ENCODE data around the gene BHLHE40.

Gene BHLHE40

DNA sequence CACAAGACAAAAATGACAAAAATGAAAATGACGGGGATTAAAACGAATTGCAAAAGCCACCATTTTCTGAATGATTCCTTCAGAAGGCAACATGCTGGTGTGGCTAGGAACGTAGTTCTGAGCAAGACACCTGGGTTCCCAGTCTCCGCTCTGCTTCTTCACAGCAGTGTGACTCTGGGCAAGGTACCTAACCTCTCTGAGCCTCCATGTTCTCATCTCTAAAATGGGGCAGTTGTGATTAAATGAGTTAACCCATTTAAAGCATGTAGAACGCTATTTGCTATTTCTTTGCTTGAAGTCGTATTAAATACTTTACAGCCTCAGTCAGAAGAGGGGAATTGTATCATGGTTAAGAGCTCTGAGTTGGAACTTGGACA is 23.6 kb downstream of the BHLHE40 start:
- no peak for DNase-seq

DNA sequence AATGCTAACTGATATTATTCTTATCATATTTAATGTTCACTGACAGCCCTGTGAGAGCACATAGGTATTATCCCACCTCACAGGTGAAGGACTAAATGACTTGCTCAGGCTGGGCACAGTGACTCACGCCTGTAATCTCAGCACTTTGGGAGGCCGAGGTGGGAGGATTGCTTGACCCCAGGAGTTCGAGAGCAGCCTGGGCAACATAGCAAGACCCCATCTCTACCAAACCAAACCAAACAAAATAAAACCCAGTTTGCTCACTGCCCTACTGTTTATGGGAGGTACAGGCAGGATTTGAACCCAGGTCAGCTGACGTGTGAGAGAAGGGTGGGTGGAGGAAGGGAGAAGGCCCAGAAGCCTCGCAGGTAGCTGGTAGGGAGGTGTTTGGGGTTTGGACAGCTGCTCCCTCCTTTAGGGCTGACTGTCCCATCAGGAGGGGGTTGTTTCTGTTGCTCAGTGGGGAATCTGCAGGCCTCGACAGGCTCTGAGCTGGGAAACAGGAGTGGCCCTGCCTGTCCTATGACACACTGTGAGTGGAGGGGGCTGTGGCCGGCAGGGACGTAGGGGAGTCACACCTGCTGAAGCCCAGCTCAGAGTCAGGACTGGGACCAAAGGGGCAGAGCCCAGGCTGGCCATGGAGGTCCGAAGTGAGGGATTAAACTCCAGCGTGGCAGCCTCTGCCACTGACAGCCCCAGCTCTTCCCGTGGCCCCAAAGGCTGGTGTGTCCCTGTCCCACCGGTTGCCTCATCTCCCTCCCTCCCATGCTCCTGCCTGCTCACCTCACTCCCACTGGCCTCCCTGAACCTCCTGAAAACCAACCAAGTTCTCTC is 25.3 kb downstream of the BHLHE40 start:
- no peak for DNase-seq

DNA sequence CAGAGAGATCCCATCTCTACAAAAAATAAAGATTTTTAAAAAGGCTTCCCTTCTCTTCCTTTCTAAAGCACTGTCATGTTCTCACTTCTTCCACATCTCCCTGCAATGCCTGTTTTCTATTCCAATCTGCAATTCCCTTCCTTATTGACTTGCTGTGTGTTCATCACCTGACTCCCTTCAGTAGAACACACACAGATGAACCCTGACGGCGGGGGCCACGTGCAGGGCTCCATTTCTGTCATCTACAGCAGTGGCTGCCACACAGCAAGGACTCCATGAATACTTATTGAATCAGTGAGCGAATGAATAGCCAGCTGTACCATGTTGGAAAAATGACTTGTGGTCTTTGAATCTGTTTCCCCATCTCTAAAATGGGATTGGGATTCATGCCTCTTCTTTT is 26.1 kb downstream of the BHLHE40 start:
- DNase-seq = no peak

DNA sequence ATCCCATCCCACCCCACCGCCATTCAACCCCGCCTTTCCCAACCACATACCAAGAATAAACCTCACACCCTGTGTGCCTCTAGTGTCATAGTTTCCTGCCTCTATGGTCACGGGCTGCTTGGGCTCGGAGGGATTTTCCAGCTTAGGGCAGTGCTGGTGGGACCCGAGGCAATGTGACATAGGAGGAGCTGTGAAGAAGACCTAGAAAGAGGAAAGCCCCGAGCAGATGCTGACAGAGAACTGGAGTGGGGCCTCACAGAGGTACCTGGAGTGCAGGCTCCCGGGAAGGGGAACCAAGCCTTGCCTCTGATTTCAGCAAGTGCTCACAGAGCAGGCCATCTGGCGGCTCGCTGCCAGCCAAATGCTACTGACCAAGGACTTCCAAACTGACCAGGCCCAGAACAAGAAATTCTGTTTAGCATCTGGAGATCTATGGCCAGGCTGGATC is 27.5 kb downstream of the BHLHE40 start:
- DNase-seq = no peak

DNA sequence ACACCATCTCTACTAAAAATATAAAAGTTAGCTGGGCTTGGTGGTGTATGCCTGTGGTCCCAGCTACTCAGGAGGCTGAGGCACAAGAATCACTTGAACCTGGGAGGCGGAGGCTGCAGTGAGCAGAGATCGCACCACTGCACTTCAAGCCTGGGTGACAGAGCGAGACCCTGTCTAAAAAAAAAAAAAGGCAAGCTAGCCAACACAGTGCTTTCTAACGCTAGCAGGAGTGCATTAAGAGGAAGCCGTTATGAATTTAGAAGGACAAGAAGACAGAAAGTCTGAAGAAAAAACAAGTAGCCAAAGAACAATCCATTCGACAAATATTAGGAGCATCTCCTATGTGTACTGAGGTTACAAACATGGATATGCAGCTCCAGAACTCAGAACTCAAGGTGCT is 28.6 kb downstream of the BHLHE40 start:
- DNase-seq = no peak

DNA sequence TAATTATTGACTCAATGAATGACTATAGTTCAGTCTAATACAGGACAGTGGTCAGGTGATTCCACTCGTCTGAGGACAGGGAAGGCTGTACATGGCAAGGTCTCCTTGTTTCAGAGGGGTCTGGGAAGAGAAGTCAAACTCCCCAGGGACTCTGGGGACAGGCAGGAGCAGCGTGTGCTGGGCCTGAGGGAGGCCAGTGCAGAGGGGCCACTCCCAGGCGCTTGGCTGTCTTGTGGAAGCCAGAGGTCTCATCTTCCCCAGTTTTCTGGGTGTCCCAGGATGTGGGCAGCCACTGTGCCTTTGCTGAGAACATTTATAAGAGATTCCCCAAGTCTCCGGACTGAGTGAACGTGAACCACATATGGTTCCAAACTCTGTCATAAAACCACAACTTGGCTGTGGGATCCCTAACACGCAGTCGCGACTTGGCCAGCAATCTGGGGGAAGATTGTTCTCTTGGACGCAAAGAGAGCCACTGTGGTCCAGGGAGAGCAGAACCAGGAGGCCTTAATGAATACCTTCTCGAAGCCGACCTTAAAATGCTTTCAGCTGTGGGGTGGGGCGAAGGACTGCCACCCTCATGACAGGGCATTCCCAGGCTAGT is 30.4 kb downstream of the BHLHE40 start:
- DNase-seq = no peak

DNA sequence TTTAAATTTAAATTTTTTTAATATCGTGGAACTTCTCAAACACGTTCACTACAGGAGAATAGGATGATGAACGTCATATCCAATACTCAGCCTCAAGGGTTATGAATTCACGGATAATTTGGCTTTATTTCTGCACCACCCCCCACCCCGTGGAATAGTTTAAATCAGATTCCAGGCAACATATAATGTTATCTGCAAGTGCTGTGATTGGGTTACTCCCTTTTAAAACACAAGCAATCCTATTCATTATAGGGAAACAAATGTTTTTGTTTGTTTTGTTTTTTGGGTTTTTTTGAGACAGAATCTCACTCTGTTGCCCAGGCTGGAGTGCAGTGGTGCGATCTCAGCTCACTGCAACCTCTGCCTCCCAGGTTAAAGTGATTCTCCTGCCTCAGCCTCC is 30.9 kb downstream of the BHLHE40 start:
- DNase-seq = no peak

DNA sequence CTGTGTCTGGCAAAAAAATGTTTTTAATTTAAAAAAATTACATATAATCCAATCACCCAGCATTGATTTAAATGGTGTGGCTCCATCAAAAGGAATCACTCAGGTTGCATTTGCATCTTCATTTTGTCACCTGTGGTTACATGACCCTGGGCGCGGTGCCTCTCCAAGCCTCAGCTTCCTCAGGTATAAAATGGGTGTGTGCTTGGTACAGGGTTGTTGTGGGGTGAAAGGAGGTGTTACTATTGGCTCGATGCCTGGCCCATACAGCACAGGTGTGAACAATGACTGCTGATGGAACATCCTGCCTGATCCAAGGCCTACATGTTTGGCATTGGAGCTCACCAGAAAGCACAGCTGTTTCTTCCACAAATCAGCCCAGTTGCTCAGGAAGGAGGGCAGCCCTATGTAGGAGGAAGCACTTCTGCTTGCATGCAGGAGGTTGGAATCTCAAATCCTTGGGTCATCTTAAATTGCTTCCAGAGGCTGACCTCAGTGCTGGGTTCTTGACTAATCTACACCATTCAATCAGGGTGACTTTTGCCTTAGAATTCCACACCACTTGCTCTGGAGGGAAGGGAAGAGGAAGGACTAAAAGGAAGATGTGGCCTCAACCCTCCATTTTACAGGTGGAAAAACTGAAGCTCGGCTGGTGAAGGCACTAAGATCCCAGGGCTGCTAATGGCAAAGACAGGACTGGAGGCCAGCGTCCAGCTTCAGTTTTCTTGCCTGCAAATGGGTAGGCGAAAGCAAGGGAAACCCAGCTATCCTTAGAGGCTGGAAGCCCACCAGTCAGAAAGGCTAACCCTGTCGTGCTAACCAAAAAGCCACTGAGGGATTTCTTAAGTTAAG is 31.7 kb downstream of the BHLHE40 start:
- peak; percentile 28 for DNase-seq

DNA sequence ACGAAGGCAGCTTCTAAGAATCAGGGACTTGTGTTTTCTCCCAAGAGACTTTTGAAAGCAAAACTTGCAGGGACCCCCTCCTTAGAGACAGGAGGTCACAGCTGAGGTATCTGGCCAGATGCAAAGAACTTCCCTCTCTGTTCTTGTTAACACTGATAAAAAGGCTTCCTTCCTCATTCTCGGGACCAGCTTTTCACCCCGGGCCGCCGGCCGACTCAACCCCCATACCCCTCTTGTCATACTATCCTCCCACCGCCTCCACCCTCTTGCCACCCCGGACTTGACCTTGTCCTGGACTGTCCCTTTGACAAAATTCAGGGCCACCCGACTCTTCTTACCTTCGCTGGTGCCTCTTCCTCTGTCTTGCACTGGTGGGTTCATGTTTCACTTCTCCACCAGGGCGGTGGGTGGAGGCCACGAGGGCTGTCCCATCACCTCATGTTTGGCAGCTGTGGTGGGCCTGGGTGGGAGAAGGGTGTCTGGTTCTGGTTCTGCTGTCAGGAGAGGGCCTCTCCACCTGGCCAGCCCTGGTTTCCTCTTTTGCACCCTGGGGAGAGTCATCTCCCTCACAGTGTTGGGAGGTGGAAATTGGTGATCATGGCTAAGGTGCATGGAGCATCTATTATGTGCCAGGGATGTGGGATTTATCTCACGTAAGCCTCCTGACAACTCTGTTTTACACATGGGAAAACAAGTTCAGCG is 32.5 kb downstream of the BHLHE40 start:
- peak; percentile 97 for DNase-seq

DNA sequence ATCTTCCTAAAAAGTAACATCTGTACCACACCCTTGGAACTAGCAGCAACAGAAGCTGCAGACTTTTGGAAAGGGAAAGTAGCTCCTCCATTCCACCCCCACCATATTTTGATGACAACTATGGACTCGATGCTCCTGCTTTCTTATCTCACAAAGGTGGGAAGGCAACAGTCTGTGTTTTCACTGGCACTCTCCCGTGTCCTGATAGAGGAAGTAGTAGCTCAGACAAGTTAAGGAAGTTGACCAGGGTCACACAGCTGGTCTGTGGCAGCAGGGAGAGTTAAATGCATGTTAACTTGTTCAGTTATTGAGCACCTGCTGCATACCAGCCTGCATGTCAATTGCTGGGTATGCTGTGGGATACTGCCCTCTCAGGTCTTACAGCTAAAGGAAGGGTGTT is 33.1 kb downstream of the BHLHE40 start:
- DNase-seq = peak; percentile 31

DNA sequence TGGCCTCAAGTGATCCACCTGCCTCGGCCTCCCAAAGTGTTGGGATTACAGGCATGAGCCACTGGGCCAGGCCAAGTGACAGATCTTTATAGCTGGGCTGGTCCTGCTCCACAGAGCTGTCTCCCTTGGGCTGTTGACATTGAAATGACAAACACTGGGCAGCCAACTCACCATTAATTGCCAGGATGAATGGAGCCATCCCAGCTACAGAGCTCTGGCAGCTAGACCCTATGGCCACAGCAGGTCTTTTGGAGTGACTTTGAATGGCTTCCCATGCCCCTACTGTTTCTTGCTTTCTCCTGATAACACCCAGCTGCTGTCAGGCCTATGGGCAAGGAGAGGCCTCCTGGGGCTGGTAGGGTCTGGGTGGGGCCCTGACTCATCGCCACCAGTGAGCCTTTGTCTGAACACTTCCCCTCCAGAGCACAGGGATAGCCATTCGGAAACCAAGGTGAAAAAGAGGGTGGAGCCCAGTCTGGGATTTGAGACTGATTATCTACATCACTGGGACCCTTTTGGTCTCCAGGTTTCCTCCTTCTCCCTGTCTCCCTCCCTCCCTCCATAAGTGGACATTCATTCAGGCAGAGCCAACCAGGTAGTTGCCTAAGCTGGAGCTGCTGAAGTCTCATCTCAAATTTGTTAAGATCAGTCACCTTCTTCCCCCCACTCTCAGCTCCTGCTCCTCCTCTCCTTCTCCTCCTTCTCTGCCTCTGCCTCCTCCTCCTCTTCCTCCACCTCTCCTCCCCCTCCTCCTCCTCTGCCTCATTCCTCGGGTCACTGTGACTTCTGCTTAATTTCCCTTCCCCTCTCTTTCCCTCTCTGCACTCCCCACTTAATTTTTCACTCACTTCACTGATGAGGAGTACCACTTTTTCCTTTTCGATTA is 34.0 kb downstream of the BHLHE40 start:
- no peak for DNase-seq

DNA sequence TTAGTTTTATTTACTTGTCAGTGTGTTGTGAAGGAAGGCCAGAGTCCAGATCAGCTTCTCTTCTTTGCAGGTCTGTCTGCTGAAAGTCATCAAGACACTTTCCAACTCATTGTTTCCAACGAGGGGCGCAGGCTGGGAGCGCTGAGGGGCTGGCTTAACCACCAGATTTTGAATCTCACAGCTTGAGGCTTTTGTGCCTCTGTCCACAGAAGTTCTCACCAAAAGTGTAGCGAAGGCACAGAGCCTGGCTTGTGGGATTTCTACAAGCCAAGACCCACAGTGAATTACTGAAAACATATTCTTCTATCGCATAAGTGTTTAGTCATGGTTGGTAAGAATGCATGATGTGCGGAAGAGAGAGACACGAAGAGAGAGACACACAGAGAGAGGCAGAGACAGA is 35.2 kb downstream of the BHLHE40 start:
- DNase-seq = no peak

DNA sequence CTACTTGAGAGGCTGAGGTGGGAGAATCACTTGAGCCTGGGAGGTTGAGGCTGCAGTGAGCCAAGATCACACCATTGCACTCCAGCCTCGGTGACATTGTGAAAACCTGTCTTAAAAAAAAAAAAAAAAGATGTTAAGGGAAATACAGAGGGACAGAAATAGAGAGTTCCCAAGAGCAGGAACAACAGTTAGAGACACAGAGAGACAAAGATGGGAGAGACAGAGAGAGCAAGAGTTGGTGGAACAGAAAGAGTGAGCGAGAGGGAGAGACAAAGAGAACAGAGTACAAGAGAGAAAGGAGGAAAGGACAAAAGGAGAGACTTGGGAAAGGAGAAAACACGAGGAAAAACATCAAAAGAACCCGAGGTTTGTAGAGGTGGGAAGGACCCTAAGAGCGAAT is 35.8 kb downstream of the BHLHE40 start:
- no peak for DNase-seq

DNA sequence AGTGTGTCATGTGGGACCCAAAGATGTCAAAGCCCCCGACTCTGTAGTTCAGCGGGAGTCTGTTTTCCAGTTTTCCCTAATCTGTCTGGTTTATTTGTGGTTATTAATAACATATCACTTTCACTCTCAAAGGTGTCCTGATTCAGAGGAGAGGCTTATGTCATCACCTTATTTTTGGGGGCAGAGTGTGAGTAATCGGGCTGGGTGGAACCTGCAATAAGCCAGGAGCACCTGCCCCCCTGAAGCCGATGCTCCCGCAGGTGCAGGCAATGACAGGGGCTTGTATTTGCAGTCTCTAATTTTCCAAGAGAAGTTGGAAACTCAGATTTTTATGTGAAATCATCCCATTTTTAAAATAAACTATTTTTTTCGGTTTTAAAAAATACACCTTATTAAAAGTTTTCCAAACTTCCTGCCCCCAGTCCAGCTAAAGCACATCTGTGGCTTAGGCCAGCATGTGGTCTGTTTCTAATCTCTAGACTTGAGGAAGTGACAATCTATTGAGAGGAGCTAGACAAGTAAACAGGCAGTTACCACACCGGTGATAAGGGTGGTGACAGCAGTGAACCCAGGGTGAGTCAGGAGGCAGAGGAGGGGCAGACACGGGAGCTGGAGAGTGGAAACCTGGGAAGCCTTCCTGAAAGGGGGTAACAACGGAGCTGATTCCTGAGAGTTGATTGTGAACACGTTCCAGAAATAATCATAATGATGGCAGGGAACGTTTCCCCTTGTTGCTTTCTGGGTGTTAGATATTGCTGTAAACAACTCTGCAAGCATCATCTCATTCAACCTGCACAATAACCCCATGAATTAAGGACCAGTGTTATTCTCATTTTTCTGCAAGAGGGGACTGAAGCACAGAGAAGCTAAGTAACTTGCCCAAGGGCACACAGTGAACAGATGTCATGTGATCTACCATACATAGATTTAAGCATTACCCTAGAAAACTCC is 37.2 kb downstream of the BHLHE40 start:
- peak; percentile 83 for DNase-seq

DNA sequence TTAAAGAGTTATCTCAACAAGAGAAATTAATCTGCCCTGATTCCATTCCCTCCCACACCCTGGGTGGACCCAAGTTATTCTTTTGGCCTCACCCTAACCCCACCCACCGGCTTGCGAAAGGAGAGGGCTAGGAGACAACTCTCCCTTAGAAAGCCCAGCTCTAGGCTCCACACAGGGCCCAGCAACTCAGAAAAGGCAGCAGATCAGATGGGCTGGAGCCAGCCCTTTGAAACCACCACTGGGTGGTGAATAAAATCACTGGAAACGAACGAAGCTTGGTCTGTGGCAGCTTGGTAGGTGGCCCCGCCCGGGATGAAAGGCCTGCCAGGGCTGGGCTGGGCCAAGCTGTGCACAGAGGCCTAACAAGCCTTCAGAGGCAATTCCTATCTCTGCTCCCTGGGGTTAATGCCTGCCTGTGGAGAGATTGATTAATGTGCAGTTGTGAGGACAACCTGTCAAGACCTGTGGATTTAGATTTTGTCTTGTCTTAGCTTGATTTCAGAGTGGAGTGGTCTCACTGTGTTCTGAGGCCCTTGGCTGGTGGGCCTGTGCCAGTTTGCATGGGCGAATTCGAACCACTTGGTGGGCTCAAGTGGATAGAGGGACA is 38.8 kb downstream of the BHLHE40 start:
- DNase-seq = no peak

DNA sequence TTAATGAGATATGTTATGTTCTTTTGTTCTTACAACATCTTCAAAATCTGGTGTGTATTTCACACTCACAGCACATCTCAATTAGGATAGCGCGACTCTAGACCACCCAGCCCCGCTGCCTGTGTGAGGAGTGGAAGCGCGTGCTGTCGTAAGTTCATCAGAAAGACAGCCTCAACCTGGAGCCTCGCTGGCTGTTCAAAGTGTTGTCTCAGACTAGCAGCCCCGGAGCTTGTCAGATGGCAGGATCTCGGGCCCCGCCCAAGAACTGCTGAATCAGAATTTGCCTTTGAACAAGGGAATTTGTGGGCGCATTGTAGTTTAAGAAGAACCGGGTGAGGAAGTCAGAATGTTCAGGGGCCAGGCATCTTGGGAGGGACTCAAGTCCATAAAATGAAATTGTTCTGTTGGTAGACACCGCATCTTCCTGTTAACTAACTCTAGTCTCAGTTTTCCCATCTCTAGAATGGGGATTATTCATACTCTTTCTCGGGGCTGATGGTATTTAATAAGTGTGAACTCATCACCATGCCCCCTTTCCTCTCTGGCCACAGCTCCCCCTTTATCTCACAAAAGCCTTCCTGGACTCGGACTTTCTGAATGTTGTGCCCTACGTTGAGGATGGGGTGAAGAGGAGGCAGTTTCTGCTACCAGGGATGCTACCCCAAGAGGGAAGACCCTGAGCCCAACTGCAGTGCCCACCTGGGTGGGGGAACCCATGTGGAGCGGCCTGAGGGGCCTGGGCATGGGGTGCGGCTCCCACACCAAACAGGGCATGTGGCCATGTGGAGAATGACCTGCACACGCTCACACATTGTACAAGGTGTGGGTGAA is 40.4 kb downstream of the BHLHE40 start:
- DNase-seq = no peak

DNA sequence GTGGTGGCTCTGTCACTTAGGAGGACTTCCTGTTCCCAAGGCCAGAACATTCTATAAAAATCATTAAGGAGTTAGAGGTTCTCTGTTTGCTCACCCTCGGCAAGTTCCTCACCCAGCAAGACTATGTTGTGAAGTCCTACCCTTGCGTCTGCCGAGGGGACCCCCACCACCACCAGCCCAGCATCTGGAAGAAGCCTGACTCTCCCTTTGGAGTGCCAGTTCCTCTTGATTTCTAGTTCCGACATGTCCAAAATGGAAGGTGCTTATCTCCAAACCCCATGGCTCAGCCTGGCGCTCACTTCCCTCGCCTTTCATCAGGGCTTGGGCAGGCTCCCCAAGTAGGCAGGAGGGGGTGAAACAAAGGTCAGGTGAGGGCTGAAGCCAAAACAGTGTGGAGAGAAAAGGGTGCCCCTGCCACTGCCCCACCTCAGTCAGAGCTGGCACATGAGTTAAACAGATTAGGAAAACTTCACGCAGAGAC is 41.0 kb downstream of the BHLHE40 start:
- no peak for DNase-seq

DNA sequence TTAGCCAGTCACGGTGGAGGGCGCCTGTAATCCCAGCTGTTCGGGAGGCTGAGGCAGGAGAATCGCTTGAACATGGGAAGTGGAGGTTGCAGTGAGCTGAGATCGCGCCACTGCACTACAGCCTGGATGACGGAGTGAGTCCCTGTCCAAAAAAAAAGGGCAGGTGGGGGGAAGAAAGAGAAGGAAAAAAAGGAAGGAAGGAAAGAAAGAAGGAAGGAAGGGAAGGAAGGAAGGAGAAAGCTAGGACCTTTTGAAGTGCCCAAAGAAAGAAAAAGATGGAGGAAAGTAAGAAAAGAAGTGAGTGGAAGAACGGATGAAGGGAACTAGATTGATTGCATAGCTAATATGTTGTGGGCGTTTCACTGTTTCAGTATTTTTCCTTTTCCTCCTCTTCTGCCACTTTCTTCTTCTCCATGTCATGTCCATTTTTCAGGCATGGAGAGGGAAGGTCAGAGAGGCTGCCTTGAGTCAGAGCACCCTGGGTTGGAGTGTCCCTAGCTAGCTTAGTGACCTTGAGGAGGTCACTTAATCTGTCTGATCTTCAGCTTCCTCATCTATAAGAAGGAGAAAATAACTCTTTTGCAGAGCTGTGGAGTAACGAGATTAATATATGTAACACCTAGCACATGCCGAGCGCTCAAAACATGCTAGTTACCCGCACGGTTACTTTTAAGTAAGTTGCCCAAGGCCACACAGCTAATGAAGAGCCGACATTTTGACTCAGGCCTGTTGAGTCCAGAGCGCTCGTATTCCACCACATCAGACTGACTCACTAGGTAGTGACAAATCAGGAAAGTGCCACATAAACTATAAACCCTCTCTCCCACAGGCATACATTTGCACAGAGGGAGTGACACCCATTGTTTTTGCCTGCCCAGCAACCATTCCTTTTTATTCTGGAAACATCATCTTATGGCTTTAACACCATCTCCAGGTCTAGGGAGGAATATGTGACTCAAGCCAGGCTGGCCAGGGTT is 42.2 kb downstream of the BHLHE40 start:
- no peak for DNase-seq
